ENCODE results near the gene TAF1C.
"Not testable (repeated sequence)": the region's sequence is repeated elsewhere in the genome, so short reads cannot be mapped to it uniquely, and the experiment has no call there.

TAF1C gene

DNA sequence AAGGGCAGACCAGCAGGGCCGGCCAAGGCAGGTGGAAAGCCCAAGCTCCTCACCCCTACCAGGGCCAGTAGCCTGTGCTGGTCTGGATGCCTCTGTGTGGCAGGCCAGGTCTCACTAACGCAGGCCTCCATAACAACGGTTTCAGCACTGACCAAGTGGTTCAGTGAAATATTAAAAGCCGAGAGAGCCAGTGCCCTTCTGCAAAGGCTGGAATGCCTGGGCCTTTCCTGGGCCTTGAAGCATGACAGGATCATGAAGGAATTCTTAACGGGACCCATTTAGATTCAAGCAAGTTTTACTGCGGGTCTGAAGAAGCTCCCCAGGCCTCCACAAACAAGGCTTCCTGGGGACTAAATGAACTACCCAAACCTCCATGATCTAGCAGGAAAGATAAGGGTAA, 20.4 kb upstream of the TAF1C start:
- no peak for DNase-seq

DNA sequence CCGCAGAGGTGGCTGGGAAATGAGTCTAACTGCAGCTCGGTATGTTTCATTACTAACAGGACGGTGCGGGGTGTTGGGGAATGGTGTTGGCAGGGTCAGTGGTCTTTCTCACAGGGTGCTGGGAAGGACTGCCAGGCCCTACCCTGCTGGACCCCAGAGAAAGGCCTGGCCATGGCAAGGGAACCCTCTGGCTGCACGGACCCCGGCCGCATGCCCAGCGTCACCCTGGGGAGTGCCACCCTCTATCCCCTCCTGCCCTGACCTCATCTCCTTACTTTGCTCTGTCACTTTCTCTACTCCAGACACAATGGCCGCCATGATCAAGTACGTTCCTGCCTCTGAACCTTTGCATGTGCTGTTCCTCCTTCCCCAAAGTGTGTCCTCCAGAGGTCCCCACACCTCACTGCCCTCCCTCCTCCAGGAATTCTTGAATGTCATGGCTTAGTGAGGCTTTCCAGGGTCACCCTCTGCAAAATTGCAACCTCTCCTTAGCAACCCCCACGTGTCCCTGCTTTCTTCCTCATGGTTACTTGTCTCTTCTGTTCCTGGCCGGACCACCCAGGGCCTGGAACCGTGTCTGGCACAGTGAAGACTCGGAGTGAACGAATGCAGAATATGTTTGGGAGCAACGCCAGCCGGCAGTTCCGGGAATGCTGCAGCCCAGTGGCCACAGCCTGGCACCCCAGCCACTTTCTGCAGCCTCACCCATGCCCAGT, 19.3 kb upstream of the TAF1C start:
- no peak for DNase-seq

DNA sequence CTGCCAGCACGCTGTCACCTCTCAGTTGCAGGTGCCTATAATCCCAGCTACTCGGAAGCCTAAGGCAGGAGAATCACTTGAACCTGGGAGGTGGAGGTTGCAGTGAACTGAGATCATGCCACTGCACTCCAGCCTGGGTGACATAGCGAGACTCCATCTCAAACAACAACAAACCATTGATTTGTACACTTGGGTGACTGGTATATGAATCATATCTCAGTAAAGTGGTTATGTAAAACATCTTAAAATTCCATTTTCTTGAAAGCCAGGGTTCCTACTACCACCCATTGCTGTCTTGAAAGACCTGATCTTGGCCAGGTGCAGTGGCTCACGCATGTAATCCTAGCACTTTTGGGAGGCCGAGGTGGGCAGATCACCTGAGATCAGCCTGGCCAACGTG, 18.3 kb upstream of the TAF1C start:
- not testable (repeated sequence) for DNase-seq

DNA sequence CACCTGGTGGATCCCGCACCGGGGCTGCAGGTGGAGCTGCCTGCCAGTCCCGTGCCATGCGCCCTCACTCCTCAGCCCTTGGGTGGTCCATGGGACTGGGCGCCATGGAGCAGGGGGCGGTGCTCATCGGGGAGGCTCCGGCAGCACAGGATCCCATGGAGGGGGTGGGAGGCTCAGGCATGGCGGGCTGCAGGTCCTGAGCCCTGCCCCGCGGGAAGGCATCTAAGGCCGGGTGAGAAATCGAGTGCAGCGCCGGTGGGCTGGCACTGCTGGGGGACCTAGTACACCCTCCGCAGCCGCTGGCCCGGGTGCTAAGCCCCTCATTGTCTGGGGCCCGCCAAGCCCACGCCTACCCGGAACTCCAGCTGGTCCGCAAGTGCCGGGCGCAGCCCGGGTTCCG, 17.7 kb upstream of the TAF1C start:
- not testable (repeated sequence) for DNase-seq

DNA sequence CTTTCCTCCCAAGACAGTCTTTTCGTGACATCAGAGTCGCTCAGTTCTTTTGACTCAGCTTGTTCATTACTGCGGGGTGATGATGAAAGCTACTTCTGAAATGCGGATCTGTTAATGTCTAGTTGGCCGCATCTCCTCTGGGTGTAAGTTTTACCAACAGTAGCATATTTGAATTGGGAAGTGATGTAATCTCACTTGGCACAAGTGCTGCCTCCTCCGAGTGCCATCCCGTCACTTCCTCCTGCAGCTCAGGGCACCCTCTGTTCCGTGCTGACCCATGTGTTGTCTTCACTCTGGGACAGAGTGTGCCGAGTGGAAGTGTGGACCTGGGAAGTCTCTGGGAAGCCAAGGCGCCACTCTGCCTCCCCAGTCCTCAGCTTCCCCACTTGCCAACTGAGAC, 13.0 kb upstream of the TAF1C start:
- DNase-seq, result no peak

DNA sequence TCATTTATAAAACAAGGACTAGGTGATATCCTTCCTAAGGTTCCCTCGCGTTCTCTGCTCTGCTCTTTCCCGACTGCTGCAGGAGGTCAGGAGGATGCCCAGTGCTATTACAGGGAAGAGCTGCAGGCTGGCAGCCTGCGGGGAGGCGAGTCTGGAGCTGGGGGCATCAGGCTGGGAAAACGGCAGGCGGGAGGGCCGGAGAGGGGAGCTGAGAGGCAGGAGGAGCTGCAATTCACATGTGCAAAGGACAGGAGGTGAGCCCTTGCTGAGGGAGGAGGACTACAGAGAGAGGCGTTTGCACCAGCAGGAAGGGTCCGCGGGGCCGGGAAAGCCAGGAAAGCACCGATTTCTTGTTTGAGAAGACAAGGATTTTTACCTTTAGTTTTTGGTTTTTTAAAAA, 12.2 kb upstream of the TAF1C start:
- DNase-seq, result no peak

DNA sequence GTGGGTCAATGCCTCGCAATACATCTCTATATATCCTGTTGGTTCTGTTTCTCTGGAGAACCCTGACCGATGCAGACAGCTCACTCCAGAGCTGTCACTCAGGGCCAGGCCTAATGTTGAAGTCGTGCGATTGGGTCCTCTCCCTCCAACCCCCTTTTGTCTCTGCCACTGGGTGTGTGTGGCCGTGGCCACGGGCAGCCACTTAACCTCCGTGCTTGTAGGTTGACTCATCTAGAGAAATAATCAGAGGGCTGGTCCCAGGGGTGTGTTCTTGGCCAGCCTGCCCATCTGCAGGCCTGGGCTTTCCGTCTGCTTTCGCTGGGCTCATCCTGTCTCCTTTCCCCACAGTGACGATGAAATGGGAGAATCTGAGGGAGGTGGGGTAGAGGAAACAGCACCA, 11.5 kb upstream of the TAF1C start:
- no peak for DNase-seq

DNA sequence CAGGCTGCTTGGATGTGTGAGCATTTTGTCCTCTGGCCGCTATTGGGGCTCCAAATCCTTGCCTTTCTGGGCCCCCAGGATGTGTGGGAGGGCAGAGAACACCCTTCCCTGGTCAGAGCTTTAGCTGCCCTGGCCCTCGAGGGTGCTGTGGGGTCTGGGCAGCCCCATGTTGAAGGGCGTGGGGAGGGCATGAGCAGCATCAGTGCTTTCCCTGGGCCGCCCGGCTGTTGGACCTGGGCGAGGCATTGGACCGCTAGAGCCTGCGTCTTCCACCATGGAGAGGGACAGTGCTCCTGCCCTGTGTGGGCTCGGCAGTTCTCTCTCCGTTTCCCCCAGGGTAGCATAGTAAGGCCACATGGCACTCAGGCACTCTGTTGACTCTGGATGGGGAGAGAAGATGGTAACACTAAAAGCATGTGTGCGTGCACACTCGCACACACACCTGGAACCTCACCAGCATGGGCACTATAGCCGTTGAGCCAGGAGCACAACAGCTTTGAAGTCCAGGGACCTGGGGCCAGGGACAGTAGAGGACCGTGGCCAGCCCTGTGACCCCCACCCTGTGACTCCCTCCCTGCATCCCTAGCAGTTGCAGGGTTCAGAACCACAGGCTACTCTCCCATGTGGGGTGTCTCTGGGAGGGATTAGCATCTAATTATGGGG, 10.7 kb upstream of the TAF1C start:
- DNase-seq, result no peak

DNA sequence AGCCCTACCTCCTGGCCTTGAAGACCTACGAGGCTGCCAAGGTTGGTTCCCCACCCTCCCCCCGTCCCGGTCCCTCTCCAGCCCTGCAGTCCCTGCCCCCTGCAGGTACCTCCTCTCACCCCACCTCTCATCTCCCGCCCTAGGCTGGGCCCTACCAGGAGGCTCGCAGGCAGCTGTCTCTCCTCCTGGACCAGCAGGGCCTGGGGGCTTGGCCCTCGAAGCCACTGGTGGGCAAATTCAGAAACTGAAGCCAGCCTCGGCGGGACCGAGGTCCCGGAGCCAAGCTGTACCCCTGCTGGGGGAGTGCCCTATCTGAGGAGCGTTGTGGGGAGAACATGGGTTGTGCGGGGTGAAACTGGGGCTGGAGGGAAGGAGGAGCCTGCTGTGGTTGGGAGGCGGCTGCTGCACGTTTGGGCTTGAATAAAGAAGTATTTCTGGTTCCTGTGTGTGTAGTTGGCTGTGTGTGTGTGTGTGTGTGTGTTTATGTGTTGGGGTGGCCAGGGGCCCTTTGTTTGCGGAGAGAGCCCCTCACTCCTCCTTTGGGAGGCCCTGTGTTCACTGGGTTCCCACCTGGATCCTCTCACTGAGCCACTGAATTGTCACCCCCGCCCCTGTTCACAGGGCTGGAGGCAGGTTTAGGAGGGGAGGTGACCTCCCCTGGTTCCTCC, 10.0 kb upstream of the TAF1C start:
- DNase-seq, result no peak

DNA sequence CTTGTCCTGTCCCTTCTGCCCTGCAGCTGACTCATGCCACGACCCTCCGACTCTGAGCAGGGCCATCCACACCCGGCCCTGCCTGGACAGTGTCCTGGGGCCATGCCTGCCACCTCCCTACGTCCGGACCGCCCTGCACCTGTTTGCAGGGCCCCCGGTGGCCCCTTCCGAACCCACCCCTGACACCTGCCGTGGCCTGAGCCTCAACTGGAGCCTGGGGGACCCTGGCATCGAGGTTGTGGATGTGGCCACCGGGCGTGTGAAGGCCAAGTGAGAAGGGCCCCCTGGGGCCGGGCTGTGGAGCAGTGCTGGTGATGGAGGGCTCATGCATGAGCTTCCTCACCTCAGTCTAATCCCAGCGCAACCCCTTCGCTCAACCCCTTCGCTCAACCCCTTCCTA, 9.2 kb upstream of the TAF1C start:
- no peak for DNase-seq

DNA sequence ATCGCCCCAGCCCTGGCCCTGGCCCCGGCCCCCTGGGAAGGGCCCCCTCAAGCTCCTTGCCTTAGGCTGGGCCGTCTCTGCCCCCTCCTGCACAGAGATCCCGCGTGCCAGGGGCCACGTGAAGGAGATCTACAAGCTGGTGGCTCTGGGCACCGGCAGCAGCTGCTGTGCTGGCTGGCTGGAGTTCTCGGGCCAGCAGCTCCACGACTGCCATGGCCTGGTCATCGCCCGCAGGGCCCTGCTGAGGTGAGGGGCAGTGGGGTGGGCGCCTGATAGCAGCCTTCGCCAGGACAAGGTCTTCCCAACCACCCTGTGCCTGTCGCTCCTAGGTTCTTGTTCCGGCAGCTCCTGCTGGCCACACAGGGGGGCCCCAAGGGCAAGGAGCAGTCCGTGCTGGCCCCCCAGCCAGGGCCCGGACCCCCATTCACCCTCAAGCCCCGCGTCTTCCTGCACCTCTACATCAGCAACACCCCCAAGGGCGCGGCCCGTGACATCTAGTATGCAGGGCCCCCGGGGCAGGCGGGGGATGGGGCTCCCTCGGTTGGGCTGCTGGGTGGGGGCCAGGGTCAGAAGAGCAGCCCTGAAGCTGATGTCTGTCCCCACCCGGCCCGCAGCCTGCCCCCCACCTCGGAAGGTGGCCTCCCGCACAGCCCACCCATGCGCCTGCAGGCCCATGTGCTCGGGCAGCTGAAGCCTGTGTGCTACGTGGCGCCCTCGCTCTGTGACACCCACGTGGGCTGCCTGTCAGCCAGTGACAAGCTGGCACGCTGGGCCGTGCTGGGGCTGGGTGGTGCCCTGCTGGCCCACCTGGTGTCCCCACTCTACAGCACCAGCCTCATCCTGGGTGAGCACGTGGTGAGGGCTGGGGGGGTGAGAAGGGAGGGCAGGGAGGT, 8.6 kb upstream of the TAF1C start:
- no peak for DNase-seq

DNA sequence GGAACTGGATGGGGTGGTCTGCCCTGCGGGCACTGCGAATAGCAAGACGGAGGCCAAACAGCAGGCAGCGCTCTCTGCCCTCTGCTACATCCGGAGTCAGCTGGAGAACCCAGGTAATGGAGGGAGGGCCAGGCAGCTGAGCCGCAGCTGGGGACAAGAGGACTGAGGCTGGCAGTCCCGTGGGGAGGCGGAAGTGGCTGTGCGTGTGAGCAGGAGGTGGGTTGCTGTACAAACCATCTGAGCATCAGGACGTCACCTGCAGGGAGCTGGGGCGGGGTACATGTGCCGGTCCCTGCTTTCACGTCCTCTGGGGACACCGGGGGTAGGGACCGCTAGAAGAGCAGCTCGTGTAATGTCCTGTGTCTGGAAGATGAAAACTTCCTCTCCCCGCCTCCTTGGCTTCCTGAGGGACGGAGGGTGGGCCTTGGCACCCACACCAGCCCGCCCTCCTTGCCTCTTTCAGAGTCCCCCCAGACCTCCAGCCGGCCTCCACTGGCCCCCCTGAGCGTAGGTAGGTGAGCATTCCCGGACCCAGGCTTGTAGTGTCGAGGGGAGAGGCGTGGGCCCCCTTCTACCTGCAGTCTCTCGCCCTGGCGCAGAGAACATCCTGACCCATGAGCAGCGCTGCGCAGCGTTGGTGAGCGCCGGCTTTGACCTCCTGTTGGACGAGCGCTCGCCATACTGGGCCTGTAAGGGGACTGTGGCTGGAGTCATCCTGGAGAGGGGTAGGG, 7.8 kb upstream of the TAF1C start:
- no peak for DNase-seq

DNA sequence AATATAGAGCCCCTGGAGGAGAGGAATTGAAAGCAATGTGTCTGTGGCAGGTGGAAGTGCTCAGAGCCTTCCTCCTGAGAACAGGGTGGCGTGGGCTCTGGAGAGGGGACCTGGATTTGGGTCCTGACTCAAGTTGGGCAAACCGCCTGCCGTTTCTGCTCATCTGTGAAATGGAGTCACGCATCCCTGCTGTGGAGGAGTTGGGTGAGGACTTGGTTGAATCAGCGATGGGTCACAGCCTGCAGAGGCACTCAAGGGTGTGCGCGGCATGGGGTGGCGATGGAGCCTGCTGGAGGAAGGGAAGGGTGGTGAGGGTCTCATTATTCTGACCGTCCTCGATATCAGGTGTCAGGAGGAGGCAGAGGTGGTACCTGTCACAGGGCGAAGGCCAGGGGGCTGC, 7.2 kb upstream of the TAF1C start:
- DNase-seq, result no peak

DNA sequence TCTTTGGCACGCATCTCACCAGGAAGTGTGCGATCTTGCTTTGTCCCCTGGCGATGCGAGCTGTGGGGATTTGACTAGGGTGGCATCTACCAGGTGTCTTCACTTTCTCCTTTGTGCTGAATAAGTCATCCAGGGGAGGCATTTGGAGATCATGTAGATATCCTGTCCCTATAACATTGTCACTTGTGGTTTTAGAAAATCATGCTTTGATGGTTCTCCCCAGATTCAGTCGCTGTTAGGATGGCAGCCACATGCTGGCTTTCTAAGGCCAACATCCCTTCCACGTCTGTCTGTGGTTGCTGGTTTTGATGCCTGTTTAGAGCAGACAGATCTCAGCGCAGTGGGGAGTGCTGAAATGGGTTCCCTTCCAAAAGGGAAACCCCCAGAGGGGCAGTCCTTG, 6.6 kb upstream of the TAF1C start:
- DNase-seq, result no peak

DNA sequence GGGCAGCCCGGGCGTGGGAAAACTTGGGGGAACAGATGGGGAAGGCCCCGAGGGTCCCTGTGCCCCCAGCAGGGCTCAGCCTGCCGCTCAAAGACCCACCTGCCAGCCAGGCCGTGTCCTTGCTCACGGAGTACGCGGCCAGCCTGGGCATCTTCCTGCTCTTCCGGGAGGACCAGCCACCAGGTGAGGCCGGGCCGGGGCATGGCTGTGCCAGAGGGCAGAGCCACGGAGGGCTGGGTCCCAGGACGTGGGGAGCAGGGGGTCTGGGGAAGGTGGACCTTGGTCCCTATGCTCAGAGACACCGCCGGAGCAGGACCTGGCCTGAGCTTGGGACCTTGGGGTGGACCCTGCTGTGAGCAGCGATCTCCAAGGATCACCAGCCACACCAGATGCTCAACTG, 4.6 kb upstream of the TAF1C start:
- no peak for DNase-seq

DNA sequence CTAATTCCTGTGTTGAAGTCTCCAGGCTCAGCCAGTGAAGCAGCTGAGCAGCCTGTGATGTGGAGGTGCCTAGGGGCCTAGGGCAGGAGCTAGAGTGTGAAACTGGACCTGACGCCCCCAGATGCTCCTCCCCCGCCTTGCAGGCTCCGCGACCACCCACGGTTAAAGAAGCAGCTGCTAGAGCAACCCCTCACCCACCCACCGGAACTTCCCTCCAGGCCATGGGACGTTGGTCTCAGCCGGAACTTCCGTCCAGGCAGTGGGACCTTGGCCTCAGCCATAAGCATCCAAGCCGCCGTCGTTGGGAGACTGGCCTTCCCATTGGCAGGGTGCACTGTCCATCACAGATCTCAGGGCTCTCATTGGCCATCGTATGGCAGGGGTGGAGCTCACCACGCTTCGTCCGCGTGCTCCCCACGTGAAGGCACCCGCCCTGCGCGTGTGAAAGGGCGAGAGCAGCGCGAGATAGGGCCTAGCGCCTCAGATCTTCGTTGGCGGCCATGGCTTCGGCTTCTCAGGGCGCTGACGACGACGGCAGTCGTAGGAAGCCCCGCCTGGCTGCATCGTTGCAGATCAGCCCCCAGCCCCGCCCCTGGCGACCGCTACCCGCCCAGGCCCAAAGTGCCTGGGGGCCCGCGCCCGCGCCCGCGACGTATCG, 4.0 kb upstream of the TAF1C start, which contains the start of gene ADAD2:
ADAD2 (plus strand) TSS at position 427 of the 658 bp plus-strand sequence; CDS start at position 501, 74 bp downstream.
- DNase-seq, result no peak

DNA sequence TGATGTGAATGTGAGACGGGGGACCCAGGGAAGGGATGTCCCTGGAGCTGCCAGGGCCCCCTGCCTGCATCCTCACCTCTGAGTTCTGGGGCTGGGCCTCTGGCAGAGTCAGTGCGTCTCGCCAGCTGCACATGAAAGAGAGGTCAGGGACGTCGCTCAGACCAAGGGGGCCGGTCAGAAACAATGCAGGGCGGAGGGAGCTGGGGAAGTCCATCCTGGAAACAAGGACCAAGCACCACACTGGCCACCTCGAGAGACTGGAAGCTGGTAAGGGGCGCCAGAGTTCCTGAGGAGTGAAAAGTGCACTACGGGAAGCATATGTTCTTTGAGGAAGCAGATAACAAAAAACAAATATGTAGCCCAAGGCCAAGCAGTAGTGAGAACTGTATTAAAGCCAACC, 2.1 kb downstream of the TAF1C start:
- no peak for DNase-seq

DNA sequence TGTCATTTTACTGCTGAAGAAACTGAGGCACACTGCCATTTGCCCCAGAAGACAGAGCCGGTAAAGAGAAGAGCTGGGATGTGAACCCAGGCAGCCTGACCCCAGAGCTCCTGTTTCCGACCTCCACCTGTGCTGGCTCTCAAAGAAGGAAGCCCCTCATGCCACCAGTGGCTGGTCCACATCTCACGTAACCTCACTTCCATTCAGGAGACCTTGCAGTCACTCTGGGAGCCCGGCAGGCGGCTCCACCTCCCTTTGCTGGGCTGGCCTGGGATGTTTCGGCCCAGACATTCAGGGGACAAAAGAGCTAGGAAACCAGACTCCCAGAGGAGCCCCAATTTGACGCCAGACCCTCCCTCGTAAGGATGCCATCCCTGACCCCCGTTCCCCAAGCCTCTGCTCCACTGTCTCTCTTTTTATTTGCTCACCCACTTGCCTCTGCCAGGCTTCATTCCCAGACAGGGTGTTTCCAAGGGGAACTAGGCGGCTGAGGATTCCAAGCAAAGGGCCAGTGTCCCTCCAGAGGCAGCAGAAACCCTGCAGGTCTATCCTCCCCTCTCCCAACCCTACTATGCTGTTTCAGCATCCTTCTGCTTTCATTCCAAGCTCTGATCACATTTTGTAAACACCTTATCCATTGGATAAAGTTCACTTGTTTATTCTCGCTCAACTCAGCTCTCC, 2.8 kb downstream of the TAF1C start:
- DNase-seq, result no peak

DNA sequence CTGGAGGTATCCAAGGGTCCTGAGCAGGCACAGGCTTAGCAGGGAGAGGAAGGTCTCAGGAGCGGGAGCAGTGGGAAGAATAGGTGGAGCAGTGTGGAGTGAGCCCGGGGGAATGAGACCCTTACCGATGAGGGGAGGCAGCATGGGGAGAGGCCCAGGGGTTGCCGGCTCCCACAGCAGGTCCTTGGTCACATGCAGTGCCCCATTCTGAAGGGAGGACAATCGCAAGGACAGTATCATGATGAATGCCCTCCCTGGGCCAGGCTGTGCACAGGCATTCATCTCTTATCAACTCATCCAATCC, 3.3 kb downstream of the TAF1C start:
- DNase-seq, result no peak

DNA sequence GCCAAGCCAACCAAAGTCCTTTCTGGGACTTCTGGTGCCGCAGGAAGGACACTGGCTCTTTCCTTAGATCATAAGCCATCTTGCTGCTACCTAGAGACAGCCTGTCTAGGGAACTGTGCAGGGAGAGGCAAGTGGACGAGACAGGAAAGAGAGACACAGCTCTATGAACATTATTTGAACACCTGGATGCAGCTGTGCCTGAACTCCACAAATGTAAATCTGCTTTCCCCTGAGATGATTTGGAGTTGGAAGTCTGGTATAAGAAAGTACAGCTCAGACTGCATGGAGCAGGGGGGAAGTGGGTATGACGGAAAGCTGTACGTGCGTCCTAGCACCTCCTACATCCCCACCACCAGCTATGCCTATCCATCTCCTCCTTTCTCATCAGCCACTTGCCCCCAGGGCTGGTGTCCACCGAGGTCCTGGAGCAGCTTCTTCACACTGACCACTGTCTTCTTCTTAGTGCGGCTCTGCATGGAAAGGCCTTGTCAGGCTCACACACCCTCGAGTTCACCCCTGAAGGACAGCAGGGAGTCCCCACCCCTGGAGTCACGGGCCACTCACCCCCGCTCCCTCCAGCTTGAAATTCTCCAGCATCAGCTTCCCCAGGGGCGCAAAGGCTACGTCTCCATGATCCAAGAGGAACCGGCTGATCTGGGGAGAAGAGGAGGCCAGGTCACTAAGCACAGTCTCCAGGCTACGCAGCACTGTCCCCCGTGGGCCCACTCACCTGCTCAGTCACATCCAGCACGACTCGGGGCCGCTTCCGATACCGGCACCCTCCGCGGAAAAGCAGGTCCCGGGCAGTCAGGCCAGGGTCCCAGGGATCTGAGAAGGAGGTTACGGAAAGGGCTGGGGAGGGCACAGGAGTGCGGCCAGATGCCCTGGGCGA, 3.9 kb downstream of the TAF1C start:
- DNase-seq, result no peak

DNA sequence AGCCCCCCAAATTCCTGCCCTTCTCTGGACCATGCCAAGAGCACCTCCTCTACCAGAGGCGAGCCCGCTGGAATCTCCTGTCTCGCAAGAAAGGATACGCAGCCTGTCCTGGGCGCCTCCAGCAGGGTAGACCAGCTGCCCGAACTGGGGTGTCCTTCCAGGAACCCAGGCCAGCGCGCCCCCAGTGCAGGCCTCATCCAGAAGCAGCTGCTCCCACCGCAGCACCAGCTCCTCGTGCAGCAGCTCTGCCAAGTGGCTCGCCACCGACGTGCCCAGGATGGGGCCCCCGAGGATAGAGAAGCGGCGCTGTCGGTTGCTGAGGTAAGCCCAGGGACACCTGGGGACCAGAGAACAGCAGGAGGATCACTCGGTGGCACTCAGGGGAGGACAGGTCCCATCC, 4.8 kb downstream of the TAF1C start:
- DNase-seq, result no peak

Data from NCI-H2029 treated with DMSO at 0.1 percent for 48 hours (cell line).